Stimulated activated CD4-positive, alpha-beta T cell treated with anti-CD3 and anti-CD28 coated beads, Interleukin-12 subunit alpha, Interleukin-12 subunit beta, amount 100 ng/mL, for 48 hours (primary cell): Measurements from ENCODE around the gene SOX6.
"Not testable (repeated sequence)": the region's sequence is repeated elsewhere in the genome, so short reads cannot be mapped to it uniquely, and the experiment has no call there.

Source experiments
- DNase-seq, 3 donors: peaks; one replicate each; pipeline ENCODE4 v3.0.0-alpha.2; 2020; ENCODE audit warnings: low read depth in 2 of 3, low spot score in 1 of 3

The SOX6 gene

GRCh38 chr11:16356057-16356760 is at the start of gene SOX6:
TSS of gene SOX6 (minus strand) at chr11:16356546. CDS start at chr11:16341248, 15,298 bp downstream.
- DNase-seq, result no peak

DNA sequence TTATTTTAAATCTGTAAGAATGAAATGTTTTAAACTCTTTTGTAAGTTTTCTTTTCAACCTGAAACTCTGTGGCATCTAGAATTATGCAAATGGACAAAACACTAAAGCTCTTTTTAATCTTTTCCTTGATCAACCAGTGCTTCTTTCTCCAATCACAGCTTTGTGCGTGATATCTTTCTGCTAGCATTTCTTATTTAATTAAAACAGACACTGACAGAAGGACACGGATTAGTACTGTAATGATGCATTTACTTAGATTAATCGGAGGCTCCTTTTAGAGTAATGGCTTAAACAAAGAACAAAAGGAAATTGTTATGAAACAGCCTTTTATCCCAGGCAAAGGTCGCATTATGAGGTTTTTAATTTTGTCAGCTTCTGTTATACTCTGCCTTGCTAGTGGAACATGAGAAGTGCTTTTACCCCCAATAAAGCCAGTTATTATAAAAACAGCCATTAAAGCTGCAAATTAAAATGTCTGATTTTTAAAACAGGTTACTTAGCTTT is 48.5 kb upstream of the SOX6 start:
- DNase-seq, result no peak

GRCh38 chr11:16403851-16404250 is 47.5 kb upstream of the SOX6 start:
- no peak for DNase-seq

DNA sequence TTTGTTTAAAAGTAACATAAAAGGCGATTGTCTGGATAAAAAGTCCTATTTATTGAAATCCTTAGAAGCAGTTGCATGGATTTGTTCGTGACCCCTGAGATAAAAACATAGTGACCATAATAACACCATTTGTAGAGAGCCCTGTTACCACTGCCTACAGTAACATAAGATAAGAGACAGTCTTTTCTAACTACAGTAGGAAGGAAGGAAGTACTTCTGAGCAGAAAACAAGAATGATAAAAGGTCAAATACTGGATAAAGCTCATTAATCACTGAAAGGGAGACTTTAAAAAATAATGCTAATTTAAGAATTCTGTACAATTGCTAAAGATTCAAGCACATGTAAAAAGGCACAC is 47.1 kb upstream of the SOX6 start:
- no peak for DNase-seq

DNA sequence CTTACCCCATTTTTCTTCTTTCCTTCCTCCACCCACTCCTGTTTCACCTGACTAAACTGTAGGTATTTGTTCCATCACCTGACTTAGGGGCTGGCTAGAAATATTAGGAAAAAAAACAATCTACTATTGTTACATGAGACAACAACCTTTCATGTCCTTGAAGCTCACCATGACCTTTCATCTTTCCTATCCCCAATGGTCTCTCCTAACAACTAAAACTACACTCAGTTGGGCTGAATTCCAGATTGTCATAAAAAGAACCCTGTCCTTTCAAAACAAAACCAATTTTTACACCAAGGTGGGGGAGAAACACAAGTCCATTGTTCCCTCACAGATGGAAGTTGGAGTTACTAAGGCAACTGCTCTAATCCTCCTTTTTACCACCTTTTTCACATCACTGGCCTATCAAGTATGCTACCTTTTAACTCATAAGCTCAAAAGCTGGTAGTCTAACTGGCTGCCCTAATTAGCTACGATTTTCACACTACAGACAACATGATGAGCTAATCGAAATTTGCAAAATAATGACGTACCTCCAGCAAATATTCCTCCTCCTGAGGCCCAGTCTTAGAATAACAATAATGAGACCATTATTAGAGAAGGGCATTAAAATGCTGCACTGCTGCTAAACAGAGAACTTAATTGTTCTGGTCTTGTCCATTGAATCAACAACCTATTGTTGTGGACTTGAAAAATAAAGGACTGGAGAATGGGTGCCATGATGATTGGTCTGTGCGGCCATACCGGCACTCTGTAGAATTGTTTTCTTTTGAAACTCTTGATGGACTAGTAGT is 46.5 kb upstream of the SOX6 start:
- DNase-seq, result no peak

- DNase-seq, result no peak
These were observed 41.0 kb upstream of the SOX6 start for GRCh38 chr11:16397390-16397789.

- no peak for DNase-seq
These were observed 39.3 kb upstream of the SOX6 start for GRCh38 chr11:16395601-16396000.

GRCh38 chr11:16394947-16395346 is 38.6 kb upstream of the SOX6 start:
- no peak for DNase-seq

DNA sequence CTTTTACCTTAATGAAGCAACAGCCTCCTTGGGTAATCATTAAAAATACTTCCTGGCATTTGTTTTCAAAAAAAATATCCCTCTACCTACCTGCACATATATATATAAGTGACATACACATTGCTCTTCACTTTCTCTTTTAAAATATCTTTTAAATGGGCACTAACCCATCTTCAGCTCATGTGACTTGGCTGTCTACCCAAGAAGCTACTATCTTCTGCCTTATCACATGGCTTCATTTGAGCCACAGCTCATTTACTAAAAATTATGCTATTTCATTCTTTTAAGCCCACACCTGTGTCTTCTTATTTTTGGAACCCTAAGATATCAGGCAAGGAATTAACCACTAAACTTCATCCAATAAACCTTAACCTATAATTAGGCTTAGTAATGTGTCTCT is 37.0 kb upstream of the SOX6 start:
- DNase-seq, result no peak

GRCh38 chr11:16392616-16393015 is 36.3 kb upstream of the SOX6 start:
- DNase-seq, result no peak

DNA sequence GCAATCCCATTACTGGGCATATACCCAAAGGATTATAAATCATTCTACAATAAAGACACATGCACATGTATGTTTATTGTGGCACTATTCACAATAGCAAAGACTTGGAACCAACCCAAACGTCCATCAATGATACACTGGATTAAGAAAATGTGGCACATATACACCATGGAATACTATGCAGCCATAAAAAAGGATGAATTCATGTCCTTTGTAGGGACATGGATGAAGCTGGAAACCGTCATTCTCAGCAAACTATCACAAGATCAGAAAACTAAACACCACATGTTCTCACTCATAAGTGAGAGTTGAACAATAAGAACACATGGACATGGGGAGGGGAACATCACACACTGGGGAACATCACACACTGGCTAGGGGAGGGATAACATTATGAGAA is 34.5 kb upstream of the SOX6 start:
- not testable (repeated sequence) for DNase-seq

DNA sequence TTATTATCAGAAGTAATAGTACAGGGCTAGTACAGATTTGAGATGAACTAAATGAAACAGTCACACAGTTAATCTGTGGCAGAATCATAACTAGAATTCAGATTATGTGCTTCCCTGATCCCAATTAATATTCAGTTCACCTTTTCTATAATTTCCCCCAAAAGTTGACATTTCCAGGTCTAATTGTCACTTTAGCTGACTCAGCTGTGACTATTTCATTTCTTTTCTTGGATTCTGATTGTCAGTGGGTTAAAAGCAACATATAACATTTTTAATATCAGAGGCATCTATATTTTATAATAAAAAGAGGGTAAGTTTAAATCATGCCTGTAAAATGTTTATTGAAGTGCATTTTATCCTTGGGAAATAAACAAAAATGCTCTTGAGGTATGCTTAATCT is 28.8 kb upstream of the SOX6 start:
- DNase-seq, result no peak

GRCh38 chr11:16382638-16383380 is 26.5 kb upstream of the SOX6 start:
- no peak for DNase-seq

DNA sequence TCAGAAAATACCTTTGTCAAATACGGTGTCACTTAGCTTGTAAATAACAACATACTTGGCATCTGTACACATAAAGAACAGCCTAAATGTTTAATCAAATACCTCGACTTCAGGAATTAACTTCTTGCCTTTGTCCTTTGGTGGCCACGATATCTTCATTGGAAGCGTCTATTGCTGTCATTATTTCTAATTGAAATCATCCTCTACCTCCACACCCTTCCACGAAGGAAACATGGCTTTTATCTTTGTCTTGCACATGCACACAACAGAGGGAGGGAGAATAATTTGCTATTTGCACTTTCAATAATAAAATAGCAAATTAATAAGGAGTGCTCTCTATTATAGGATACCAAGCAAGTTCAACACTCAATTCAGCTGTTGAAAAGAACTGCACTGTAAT is 25.8 kb upstream of the SOX6 start:
- DNase-seq, result no peak

- no peak for DNase-seq
These were observed 24.7 kb upstream of the SOX6 start for GRCh38 chr11:16380941-16381568.

- DNase-seq, result no peak
These were observed 22.6 kb upstream of the SOX6 start for GRCh38 chr11:16378906-16379305.

- DNase-seq, result no peak
These were observed 21.4 kb upstream of the SOX6 start for GRCh38 chr11:16377746-16378145.

DNA sequence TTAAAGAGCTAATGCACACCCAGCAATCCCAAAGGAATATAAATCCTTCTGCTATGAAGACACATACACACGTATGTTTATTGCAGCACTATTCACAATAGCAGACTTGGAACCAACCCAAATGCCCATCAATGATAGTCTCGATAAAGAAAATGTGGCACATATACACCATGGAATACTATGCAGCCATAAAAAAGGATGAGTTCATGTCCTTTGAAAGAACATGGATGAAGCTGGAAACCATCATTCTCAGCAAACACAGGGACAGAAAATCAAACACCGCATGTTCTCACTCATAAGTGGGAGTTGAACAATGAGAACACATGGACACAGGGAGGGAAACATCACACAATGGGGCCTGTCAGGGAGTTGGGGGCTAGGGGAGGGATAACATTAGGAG is 19.3 kb upstream of the SOX6 start:
- DNase-seq, result not testable (repeated sequence)

DNA sequence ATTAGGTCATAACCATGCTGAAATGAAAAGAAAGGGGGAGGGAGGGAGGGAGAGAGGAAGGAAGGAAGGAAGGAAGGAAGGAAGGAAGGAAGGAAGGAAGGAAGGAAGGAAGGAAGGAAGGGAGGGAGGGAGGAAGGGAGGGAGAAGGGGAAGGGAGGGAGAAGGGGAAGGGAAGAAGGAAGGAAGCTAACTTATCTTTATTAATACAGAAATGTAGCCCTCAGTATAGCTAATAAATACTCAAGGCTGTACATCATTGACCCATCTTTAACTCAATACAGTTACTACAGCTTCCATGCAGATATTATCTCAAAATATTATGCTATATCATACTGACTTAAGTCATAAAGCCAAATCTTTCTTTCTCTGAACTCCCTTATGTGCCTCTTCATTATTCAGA is 17.4 kb upstream of the SOX6 start:
- no peak for DNase-seq

DNA sequence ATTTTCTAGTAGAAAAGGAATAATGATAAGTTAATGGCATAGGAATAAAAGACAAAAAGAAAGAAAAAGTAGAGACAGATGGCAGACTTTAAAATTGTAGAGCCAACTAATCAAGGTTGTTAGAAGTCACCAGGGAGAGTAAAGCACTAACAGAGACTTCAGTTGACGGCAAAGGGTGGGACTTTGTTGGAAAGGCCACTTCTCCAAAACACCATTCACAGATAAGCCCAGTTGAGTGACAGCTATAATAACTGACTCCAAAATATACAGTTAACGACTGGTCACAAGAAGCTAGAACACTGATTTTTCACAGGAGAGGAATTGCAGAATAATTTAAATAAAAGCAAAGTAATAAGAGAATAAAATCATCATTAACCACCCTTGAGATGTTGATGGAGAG is 16.0 kb upstream of the SOX6 start:
- no peak for DNase-seq

- DNase-seq, result no peak
These were observed 10.9 kb upstream of the SOX6 start for GRCh38 chr11:16367252-16367651.
